CD4-positive, alpha-beta T cell treated with Interferon alpha-2 for 1 hour (primary cell): ENCODE measurements around the gene DOCK2.
"Not testable (repeated sequence)": the region's sequence is repeated elsewhere in the genome, so short reads cannot be mapped to it uniquely, and the experiment has no call there.

Experiments
- DNase-seq, 2 donors: peaks; one replicate each; pipeline ENCODE4 v3.0.0-alpha.2; 2020 to 2022

Gene DOCK2

DNA sequence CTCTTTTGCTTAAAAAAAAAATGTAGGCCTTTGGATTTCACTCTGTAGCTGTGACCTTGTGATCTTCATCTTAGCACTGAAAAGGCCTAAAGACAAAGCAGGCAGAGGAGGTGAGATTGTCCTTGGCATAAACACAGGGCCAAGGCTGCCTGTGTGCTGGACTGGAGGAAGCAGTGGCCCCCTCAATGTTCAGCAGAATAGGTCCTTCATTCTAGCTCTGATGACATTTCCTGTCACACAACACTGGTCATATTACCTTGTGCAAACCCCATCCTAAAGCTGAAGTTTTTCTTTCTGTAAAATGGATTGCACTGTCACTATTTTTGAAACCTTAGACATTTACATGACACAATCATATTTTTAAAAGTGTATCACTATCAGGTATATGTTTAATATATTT lies 195.8 kb downstream of the DOCK2 start:
- DNase-seq: no peak

DNA sequence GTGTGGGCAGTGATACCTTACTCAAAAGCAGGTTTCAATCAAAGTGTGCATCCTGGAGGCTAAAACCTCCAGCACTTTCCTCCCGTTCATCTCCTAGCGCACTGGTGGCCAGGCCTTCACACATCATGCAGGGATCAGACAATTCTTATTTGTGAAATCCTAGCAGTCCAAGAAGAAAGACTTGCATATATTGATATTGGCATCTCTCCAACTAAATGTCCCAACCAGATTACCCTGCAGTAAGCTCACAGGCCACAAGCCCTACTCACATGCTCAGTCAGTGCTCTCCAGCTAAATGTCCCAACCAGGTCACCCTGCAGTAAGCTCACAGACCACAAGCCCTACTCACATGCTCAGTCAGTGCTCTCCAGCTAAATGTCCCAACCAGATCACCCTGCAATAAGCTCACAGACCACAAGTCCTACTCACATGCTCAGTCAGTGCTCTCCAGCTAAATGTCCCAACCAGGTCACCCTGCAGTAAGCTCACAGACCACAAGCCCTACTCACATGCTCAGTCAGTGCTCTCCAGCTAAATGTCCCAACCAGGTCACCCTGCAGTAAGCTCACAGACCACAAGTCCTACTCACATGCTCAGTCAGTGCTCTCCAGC lies 196.7 kb downstream of the DOCK2 start:
- DNase-seq: not testable (repeated sequence)

DNA sequence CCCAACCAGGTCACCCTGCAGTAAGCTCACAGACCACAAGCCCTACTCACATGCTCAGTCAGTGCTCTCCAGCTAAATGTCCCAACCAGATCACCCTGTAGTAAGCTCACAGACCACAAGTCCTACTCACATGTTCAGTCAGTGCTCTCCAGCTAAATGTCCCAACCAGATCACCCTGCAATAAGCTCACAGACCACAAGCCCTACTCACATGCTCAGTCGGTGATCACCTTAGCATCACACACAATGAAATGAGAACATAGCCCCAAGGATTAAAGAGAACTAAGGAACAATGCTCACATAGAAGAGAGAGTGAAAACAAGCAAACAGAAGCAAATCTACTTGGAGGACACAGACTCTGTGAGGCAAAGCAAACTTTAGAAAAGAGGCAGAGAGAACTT lies 197.5 kb downstream of the DOCK2 start:
- not testable (repeated sequence) for DNase-seq

DNA sequence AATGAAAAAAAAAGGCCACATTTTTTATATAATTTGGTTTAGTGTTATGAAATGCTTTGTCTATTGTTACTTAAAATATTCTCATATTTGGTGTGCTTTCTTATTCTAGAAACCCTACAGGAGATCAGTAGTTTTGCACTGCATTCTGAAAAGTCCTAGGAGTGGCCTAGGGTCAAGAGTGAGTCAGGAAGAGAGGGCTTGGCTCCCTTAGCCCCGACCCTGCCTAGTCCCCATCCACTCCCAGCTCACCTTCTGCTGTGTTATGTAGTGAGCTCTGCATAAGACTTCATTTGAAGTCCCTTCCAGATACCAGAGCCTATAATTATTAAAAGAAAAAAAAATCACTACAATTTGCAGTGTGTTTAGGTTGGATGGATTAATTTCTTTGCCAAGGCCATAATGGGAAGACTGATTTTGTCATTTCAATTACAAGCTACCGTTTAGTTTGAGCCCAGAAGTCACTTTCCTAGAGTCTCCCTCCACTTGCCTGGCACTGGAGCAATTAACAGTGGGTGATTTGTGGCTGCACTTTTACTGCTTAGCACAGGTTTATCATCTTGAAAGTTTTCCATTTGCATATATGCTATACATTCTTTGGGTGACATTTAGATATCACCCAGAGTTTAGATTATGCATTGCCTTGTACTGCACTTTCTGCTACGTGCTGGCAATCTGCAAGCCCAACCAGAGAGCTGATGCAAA lies 199.9 kb downstream of the DOCK2 start:
- DNase-seq: no peak

DNA sequence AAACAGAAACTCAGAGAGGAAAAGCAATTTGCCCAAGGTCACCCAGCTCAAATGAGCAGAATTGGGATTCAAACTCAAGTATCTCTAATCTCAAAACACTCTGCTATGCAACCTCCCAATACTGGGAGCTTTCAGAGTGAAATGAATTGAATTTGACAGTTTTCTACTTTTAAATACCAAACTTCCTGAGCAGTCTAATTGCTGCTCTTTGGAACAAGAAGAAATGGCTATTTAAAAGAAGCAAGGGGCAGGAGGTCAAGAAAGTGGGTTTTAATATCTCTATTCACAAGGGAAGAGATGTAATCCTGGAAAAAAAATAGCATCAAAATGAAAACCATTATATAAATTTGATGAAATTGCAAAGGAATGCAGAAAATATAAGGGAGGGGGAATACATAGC lies 200.6 kb downstream of the DOCK2 start:
- DNase-seq: no peak

DNA sequence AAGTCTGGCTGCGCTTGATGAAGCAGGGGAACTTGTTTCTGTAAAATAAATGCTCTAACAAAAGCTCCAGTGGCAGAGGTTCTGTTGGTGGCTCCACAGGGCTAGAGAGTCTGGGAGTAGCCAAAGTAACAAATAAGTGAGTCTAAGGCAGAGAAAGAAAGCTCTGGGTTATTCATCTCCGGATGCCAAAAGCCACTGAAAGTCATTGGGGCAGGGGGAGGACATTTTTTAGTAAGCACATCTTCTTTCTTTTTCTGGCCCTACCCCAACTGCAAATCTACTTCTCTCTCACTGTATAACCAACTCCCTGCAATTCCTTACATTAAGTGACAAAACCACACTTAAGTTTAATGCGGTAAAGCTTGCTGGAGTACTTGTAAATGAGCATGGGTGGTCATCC lies 201.6 kb downstream of the DOCK2 start:
- DNase-seq: no peak

DNA sequence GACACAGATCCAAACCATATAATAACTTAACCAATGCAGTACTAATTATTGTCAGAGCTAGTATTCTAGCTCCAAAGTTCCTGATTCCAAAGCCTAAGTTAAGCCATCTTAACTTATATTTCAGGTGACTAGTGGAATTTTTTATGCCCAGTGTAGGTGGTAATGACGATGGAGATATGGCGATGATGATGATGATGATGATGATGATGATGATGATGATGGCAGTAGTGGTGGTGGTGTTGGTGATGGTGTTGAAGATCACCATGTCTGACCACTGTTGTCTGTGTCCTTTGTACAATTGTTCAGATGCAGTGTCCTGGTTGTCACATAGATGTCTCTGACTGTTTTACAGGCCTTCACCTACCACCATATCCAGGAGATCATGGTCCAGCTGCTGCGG lies 203.3 kb downstream of the DOCK2 start:
- no peak for DNase-seq

DNA sequence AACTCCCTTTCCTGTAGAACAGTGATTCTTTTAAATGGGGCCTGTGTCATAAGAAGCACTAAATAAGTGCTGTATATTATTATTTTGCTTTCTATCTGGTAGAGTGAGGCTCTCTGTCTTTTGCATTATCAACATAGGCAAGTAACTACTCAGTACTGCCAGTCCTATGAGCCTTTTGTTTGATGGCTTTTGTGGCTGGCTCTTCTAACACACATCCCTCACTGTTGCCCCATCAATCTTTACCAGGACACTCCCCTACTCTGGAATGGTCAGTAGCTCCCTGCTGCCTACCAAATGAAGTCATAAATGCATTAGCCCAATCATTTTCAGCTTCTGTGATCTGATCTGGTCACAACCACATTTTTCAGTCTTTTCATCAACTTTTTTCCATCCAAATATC lies 205.6 kb downstream of the DOCK2 start:
- DNase-seq: no peak

DNA sequence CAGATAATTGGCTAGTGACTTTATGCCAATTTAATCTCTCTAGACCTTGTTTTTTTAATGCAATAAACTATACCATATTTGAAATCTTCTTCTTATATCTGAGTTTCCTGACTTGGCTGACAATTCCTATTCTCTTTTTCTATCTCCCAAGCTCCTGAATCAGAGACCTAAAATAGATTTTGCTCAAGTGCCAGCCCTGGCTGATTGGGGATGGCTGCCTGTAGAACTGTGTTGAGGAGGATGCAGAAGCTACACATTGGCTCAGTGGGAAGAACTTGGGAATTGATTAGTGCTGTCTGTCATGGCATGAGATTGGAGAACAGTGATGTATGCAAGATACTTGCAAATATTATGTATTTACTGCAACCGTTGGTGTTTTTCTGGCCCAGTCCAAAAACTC lies 210.4 kb downstream of the DOCK2 start:
- no peak for DNase-seq

DNA sequence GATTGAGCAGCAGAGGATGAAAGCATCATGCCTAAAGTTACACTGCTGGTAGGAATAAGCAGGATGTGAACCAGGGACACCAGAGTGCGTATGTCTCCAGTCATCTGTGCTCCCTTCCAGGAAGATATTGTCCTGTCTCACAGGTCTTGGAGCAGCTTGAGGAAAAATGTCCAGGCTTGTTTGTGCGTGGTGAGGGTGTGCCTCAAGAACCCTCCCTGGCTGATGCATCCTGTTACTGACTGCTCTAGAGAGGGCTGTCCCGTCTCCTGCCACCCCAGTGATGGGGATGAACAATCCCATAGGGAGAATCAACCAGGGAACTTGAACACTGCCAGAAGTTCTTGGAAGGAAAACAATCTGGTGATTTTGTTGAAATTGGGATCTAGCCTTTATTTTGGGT lies 211.2 kb downstream of the DOCK2 start:
- DNase-seq: no peak

DNA sequence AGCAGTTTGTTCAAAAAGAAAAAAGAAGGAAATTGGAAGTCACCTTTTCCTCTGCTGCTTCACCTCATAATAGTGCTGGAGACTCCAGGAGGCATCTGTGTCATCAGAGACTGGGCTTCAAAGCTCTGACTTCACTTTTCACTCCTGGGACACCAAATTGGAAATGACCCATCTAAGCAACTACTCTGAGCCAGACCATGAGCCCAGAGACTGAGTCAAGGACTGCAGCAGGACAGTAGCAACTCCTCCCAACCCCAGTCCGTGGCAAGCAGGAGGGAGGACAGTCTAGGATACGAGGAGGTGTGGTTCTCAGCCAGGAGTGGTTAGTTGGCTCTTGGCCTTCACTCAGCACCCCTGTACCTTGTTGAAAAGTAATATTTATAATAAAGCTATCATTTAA lies 211.7 kb downstream of the DOCK2 start:
- DNase-seq: no peak

DNA sequence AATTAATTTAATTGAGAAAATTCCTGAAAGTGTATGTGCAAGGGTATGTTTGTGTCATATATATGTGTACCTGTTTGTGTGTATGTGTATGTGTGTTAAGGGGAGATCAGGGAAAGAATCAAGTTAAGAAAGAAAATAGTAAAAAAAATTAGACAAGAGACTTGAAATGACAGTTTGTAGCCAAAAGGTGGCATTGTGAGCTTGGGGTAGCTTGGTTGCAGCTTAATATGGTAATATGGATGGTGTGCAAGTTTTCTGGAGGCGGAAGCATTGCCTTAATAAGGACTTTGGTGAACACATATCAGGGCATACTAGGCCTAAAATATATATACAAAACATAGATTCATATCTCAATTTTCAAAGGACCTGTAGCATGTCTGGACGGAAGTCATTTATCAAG lies 213.3 kb downstream of the DOCK2 start:
- DNase-seq: no peak

DNA sequence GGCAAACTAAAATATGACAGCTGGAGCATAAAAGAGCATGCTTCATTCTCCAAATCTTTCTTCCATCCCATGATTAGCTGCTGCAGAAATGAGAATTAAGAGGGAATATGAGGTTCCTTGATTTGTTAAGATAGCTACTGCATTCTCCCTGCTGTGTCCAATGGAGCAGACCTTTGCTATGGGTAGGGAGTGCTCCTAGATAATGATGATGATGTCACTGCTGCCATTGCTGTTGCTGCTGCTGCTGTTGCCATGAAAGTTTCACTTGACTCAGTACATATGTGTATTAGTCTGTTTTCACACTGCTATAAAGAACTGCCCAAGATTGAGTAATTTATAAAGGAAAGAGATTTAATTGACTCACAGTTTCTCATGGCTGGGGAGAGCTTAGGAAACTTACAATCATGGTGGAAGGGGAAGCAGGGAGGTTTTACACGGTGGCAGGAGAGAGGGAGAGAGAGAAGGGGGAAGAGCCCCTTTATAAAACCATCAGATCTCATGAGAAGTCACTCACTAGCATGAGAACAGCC lies 214.3 kb downstream of the DOCK2 start:
- DNase-seq: no peak

DNA sequence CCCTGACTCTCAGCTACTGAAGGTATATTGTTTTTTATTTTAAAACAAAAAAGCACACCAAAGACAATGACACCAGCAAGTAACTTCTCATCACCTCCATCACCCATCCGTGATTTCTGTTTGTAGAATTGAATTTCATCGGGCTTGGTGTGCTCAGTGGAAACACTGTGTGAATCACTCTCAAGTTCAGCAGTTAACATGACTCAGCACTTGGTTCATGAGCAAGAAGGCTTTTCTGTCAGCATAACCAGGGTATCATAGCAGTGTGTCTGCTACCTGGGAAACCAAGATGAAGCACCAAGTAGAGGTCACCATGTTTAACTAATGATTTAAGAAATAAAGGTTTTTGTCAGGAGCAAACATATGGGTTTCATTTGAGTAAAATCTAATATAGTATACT lies 219.5 kb downstream of the DOCK2 start:
- no peak for DNase-seq

DNA sequence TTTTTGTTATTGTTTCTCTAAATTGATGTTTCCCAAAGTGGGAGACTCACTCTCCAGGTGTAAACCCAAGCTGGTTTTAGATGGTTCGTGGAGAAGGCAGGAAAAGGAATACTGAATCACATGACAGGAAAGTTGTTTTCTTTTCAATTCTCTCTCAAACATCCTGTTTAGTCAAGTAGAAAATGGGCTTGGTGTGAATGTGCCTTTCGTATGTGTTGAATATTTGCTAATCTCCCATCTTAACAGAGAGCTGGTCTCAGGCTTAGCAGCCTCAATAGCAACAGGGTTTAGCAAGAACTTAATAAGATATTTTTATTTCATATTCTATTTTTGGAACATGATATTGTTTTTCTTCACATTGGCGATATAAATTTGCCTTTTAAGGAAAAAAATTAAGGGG lies 223.5 kb downstream of the DOCK2 start:
- no peak for DNase-seq

DNA sequence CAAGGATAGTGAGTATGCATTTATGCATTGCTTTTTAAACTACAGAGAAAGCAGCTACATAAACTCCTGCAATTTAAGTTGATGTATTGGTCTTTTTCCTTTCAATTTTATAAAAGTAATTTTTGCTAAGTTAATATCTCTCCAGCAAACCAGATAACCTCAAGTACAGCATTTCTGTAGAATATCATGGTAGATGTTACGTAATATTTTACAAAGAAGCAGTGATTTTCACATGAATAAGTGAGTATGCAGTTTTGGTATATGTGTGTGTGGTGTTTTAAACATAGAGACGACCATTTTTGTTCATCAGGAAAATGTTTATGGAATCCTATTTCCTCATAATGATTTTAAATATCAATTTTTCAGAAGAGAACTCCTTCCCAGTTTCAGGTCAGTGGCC lies 224.4 kb downstream of the DOCK2 start:
- DNase-seq: no peak

DNA sequence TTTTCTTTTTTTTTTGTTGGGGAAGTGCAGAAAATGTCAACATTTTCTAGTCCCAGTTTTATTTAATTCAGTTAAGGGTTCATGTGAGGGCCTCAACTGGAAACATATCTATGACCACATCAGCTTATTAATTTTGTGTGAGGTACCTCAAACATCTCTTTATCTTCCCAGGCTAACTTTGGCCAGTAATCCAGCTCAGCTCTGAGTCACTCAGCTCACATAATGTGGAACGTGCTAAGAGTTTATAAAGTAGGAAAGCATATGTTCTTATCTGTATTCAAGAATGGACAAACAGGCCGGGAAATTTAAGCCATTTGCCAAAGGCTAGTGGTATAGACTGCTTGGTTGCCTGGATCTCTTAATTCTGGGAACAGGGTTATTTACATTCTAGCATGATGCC lies 224.9 kb downstream of the DOCK2 start:
- DNase-seq: no peak

DNA sequence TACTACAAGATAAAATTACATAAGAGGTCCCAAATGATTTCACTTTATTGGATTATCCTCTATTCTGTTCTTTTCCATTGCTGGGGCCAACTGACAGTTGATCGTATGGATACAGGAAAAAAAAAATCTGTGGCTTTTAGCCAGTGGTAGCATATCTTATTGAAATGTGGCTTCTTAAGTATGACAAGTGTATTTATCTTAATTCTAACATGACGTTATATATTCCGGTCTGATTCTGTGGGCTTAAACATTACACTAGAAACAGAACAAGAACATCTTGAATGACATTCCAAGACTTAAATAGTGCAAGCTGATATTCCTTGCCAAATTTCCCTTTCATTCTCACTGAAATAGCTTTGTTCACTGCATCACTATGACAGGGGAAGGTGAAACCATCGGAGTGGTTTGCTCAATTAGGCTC lies 225.3 kb downstream of the DOCK2 start:
- DNase-seq: no peak

DNA sequence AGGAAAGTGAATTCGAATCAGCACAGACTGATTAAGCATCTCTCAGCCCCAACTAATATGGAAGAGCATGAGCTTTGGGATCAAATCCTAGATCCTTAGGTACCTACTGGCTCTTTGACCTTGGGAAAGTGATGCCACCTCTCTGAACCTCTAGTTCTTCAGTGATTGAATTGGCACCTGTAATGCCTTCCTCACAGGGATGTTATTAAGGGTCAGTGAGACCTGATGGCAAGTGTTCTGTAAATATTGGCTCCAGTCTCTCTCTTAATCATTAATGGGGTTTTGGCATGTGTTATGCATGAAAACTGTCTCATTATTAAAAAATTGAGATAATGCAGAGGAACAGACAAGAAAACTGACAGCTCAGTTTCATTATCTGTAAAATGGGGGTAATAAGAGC lies 227.4 kb downstream of the DOCK2 start:
- DNase-seq: no peak

DNA sequence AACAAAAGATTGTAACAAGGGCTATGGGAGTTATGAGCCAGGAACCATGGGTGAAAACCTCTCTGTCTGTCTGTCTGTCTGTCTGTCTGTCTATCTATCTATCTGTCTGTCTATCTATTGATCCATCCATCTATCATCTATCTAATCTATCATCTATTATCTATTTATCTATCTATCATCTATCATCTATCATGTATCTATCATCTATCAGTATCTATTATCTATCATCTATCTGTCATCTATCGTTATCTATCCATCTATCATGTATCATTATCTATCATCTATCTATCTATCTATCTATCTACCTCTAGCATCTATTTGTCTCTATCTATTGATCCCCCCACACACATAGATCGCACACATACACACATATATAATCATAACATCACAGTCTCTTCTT lies 230.3 kb downstream of the DOCK2 start:
- DNase-seq: no peak

DNA sequence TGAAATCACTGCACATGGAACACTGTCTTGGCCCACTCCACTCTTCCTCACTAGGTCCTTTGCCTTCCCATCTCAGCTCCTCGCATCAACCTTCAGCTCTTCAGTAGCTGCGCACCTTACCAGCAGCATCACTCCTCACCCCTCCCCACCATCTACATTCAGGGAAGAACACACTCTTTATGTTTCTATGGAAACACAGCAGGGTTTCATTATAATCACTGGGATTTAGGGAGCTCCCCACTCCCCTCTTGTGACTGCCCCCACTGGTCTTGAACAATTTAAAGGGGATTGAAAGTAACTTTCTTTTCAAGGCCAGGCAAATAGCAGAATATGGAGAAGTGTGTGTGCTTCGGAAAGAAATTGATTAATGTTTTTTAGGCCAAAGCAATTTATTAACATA lies 232.0 kb downstream of the DOCK2 start:
- DNase-seq: no peak

DNA sequence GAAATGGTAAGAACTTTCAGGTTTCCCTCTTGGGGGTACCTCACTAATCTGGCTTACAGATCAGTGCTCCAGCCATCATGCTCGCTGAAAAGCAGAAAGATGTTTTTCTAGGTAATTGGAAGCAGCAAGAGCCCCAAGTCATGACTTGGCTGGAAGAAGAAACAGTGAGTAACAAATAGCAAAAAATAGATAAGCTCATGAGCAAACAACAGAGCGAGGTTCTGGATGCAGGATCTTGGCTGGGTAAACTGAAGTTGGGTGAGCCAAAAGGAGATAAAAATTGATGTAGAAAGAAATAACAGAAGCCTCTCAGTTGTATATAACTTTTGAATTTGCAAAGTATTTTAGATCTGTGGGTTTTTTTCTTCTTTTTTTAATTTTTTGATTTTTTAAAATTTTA lies 233.1 kb downstream of the DOCK2 start:
- no peak for DNase-seq

DNA sequence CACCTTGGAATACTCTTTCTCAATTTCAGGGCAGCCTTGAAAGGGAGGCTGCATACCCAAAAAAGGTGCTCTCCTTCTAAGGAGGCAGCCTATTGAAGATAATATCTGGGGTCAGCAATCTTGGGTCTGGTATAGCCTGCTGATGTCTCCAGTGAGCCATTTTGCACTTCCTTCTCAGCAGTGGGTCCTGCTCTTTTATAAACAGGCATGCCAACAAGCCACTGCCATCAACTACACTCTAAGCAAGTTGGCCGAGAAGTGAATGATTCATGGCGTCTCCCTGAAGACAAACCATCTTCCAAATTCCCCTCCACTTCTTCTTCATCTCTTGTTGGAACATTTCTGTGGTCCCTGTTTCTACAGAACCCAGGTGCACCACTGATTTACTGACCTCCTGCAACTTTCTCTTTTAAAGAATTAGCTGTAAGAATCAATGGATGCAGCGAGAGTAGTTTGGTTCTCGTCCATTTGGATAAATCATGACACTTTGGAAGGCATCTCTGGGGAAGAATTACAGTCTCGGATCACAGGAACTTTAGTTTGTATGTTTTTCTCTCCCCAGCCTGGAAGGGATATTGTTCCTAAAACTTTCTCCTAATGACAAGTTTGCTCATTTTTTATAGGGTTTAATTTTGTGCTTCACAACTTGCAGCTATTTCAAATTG lies 234.9 kb downstream of the DOCK2 start:
- no peak for DNase-seq

DNA sequence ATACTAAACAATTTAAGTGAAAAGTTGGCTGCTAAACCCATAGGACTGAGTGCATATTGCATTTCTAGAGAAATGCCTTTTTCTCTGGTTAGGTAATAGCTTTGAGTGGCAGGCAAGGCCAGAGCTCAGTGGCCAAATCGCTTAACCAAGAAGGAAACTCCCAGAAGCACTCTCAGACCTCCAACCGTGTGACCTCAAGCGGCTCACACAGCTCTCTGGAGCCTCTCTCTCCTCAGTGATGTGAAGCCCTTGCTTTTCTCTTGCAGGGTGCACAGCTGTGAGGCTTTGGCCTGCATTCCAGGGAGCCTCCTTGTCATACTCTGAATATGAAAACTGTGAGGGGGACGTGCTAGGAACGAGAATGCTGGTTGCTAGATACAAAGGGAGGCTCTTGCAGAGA lies 236.6 kb downstream of the DOCK2 start:
- no peak for DNase-seq
